Lower leg skin (tissue), 3 donors: ENCODE data around the gene SFI1.

Experiments used
- CTCF ChIP-seq, 3 donors: fragments of 450-650 bp; IDR thresholded peaks; one replicate each; pipeline ENCODE4 v1.5.1; 2016; ENCODE audit warnings: antibody characterized with exemption in 3 of 3, mild to moderate bottlenecking in 3 of 3, moderate library complexity in 2 of 3
- POLR2A ChIP-seq, 2 donors: fragments of 450-650 bp; IDR thresholded peaks; one replicate each; pipeline ENCODE4 v1.6.1; 2016 to 2017; ENCODE audit warnings: antibody characterized with exemption in 2 of 2, mild to moderate bottlenecking in 1 of 2, moderate library complexity in 1 of 2

- TF ChIP-seq CTCF (IDR thresholded peaks at IDR 0.05) (no peak), POLR2A (IDR thresholded peaks at IDR 0.05) (no peak)
Measured at GRCh38 chr22:31496735-31497146, 405 bp downstream of the SFI1 start.
